Trophoblast cell (in vitro differentiated cells and primary cell): ENCODE results near the gene ENTHD1.
A peak's percentile ranks its signal among the peaks of the same experiment; 100 is the strongest.

Experiments
- DNase-seq, 2 donors: peaks; one replicate each; pipeline ENCODE4 v3.0.0-alpha.2; 2016
- H2AFZ ChIP-seq: 2 replicates; pipeline ENCODE4 v1.6.1; 2013; ENCODE audit warnings: low read length, moderate library complexity, mild to moderate bottlenecking; ENCODE audit not compliant: insufficient read depth, poor library complexity
- H2AK5ac ChIP-seq: 2 replicates; pipeline ENCODE4 v1.6.1; 2013; ENCODE audit warnings: mild to moderate bottlenecking, low read length
- H2BK120ac ChIP-seq: 2 replicates; pipeline ENCODE4 v1.6.1; 2013; ENCODE audit warnings: low read length, mild to moderate bottlenecking, moderate library complexity; ENCODE audit not compliant: insufficient read depth, poor library complexity
- H2BK12ac ChIP-seq: 2 replicates; pipeline ENCODE4 v1.6.1; 2013; ENCODE audit warnings: mild to moderate bottlenecking, low read length, moderate library complexity
- H2BK5ac ChIP-seq: 2 replicates; pipeline ENCODE4 v1.6.1; 2013; ENCODE audit warnings: low read length, low read depth, moderate library complexity, mild to moderate bottlenecking; ENCODE audit not compliant: poor library complexity
- H3K14ac ChIP-seq: 2 replicates; pipeline ENCODE4 v1.6.1; 2013; ENCODE audit warnings: mild to moderate bottlenecking, low read length
- H3K18ac ChIP-seq: 2 replicates; pipeline ENCODE4 v1.6.1; 2013; ENCODE audit warnings: mild to moderate bottlenecking, low read length
- H3K23ac ChIP-seq: 2 replicates; pipeline ENCODE4 v1.6.1; 2013; ENCODE audit warnings: low read length
- H3K27ac ChIP-seq: 2 replicates; pipeline ENCODE4 v1.5.1; 2013; ENCODE audit warnings: low read depth, mild to moderate bottlenecking, inconsistent platforms, low read length, moderate library complexity
- H3K27me3 ChIP-seq: 2 replicates; pipeline ENCODE4 v1.6.1; 2013; ENCODE audit warnings: inconsistent platforms, mild to moderate bottlenecking, low read length, moderate library complexity; ENCODE audit not compliant: insufficient read depth
- H3K36me3 ChIP-seq, 2 experiments: 1 replicate in 1 of 2; 2 replicates in 1 of 2; pipeline ENCODE4 v1.6.1; 2013; ENCODE audit warnings: low read length in 2 of 2, mild to moderate bottlenecking in 2 of 2, moderate library complexity in 1 of 2; ENCODE audit not compliant: insufficient read depth in 2 of 2, control insufficient read depth in 1 of 2
- H3K4ac ChIP-seq: 2 replicates; pipeline ENCODE4 v1.6.1; 2013; ENCODE audit warnings: low read depth, mild to moderate bottlenecking, low read length, moderate library complexity
- H3K4me1 ChIP-seq, 2 experiments: 1 replicate in 1 of 2; 2 replicates in 1 of 2; pipeline ENCODE4 v1.6.1; 2013; ENCODE audit warnings: low read length in 2 of 2, mild to moderate bottlenecking in 2 of 2, moderate library complexity in 1 of 2; ENCODE audit not compliant: insufficient read depth in 2 of 2, control insufficient read depth in 1 of 2
- H3K4me2 ChIP-seq: 2 replicates; pipeline ENCODE4 v1.6.1; 2013; ENCODE audit warnings: inconsistent platforms, mild to moderate bottlenecking, low read length, moderate library complexity
- H3K4me3 ChIP-seq: 2 replicates; pipeline ENCODE4 v1.5.1; 2013; ENCODE audit warnings: mild to moderate bottlenecking, low read depth, low read length, inconsistent platforms
- H3K79me1 ChIP-seq: one replicate; pipeline ENCODE4 v1.6.1; 2013; ENCODE audit warnings: low read length
- H3K79me2 ChIP-seq: 2 replicates; pipeline ENCODE4 v1.6.1; 2013; ENCODE audit warnings: low read length, mild to moderate bottlenecking; ENCODE audit not compliant: control insufficient read depth, insufficient read depth, poor library complexity
- H3K9ac ChIP-seq: 2 replicates; pipeline ENCODE4 v1.6.1; 2013; ENCODE audit warnings: mild to moderate bottlenecking, low read length
- H3K9me3 ChIP-seq: 2 replicates; pipeline ENCODE4 v1.6.1; 2013; ENCODE audit warnings: low read depth, mild to moderate bottlenecking, control low read depth, inconsistent platforms, low read length; ENCODE audit not compliant: insufficient read depth
- H4K12ac ChIP-seq: 2 replicates; pipeline ENCODE4 v1.6.1; 2013; ENCODE audit warnings: low read depth, mild to moderate bottlenecking, low read length, moderate library complexity
- H4K8ac ChIP-seq: 2 replicates; pipeline ENCODE4 v1.6.1; 2013; ENCODE audit warnings: low read depth, mild to moderate bottlenecking, low read length, moderate library complexity
- H4K91ac ChIP-seq: one replicate; pipeline ENCODE4 v1.6.1; 2013; ENCODE audit warnings: low read depth, mild to moderate bottlenecking, low read length, moderate library complexity
- WGBS: extraction: QIAGEN DNeasy Blood & Tissue Kit; methylation state at CpG from one replicate; pipeline ENCODE4 v1.1.7; 2013; ENCODE audit warnings: missing lambda C conversion rate; ENCODE audit not compliant: insufficient read length, insufficient coverage; ENCODE audit errors: extremely low coverage; 5-methylcytosine and 5-hydroxymethylcytosine counted together

The ENTHD1 gene

DNA sequence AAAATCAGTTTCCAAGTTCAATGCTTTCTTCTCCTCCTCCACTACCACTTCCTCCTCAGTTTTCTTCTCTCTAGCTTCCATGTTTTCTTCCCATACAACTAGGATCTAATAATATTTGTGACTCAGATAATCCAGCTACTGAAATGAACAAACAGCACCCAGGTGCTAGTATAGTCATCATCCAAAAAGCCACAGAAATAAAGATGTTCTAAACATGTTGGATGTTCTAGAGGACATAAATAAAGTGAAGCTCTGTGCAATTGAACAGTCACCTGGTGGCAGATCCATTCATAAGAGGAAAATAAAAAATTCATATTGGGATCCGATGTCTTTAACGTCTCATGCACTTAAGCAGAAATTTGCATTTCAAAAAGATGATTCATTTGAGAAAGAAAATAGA, 142.8 kb downstream of the ENTHD1 start:
- Histone ChIP-seq H3K4me2 (no peak overlapping the region), H2AK5ac (no peak overlapping the region), H3K79me2 (no peaks in the 10 kb centered on the region), H3K27me3 (no peaks in the 10 kb centered on the region), H2BK5ac (no peak overlapping the region), H3K79me1 (no peaks in the 10 kb centered on the region), H4K91ac (no peak overlapping the region), H3K36me3 (no peaks in the 10 kb centered on the region), H3K9me3 (no peaks in the 10 kb centered on the region), H3K14ac (no peak overlapping the region), H3K23ac (no peak overlapping the region), H2AFZ (no peak overlapping the region), H3K9ac (no peak overlapping the region), H2BK12ac (no peak overlapping the region), H3K27ac (no peak overlapping the region), H4K12ac (no peak overlapping the region), H3K4ac (no peak overlapping the region), H2BK120ac (no peak overlapping the region), H4K8ac (no peak overlapping the region), H3K18ac (no peak overlapping the region), H3K4me1 (no peaks in the 10 kb centered on the region), H3K4me3 (no peak overlapping the region)
- WGBS, result no CpG with 5 or more reads among the region's 2 CpGs
- no peak for DNase-seq

DNA sequence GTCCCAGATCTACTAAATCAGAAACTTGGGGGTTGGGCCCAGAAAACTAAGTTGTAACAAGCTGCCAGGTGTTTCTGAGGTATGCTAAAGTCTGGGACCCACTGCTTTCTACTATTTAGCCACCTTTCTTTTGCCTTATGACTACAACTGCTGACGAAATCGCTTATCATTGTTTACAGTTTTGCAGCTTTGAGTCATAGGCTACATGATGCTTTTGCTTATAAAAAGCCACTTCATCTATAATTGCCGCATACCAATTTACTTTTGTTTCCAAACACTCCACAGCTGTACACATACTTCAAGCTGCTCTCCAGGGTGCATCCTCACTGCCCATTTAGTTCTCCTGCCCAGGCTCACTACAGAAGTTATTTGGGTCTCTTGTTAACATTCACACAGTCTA, 144.7 kb downstream of the ENTHD1 start:
- Histone ChIP-seq H3K79me1 (no peaks in the 10 kb centered on the region), H3K9me3 (no peaks in the 10 kb centered on the region), H3K27me3 (no peaks in the 10 kb centered on the region), H3K9ac (no peak overlapping the region), H2AFZ (no peak overlapping the region), H3K4me2 (no peak overlapping the region), H3K4me1 (no peaks in the 10 kb centered on the region), H2AK5ac (no peak overlapping the region), H4K91ac (no peak overlapping the region), H3K36me3 (no peaks in the 10 kb centered on the region), H2BK12ac (no peak overlapping the region), H3K14ac (no peak overlapping the region), H3K79me2 (no peaks in the 10 kb centered on the region), H3K23ac (no peak overlapping the region), H2BK120ac (no peak overlapping the region), H2BK5ac (no peak overlapping the region), H3K27ac (no peak overlapping the region), H4K12ac (no peak overlapping the region), H4K8ac (no peak overlapping the region), H3K18ac (no peak overlapping the region), H3K4ac (no peak overlapping the region), H3K4me3 (no peak overlapping the region)
- DNase-seq, result peak; percentile 42 to 78
- WGBS, result no CpG with 5 or more reads among the region's 3 CpGs

DNA sequence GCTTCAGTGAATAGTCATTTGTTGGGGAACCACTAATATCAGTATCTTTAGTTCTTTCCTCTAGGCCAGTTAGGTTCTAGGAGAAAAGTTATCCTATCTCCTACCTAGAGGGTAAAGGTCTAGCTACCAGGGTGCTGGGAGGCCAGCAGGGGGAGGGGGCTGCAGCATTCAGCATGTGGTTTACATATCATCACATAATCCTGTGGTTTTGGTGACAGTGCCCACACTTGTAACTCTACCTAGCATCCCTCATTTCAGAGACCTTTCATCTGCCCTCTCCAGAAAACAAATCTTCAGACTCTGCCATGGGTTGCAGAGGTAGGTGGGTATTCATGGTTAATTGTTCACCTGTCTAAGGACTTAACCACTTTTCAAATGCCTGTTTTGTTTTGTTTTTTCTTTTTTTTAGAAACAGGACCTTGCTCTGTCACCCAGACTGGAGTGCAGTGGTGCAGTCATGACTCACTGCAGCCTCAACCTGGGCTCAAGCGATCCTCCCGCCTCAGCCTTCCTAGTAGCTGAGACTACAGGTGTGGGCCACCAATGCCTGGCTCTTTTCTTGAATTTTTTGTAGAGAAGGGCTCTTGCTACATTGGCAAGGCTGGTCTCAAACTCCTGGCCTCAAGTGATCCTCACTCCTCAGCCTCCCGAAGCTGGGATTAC, 146.8 kb downstream of the ENTHD1 start:
- Histone ChIP-seq H2BK12ac (no peak overlapping the region), H3K79me1 (no peaks in the 10 kb centered on the region), H3K4me3 (no peak overlapping the region), H3K4me2 (no peak overlapping the region), H2AFZ (no peak overlapping the region), H3K27ac (no peak overlapping the region), H3K4me1 (no peaks in the 10 kb centered on the region), H3K18ac (no peak overlapping the region), H4K12ac (no peak overlapping the region), H3K9me3 (no peaks in the 10 kb centered on the region), H3K79me2 (no peaks in the 10 kb centered on the region), H3K23ac (no peak overlapping the region), H4K8ac (no peak overlapping the region), H2AK5ac (no peak overlapping the region), H3K27me3 (no peaks in the 10 kb centered on the region), H2BK5ac (no peak overlapping the region), H3K14ac (no peak overlapping the region), H2BK120ac (no peak overlapping the region), H3K9ac (no peak overlapping the region), H3K36me3 (no peaks in the 10 kb centered on the region), H3K4ac (no peak overlapping the region), H4K91ac (no peak overlapping the region)
- no peak for DNase-seq
- WGBS, result no CpG with 5 or more reads among the region's 3 CpGs

DNA sequence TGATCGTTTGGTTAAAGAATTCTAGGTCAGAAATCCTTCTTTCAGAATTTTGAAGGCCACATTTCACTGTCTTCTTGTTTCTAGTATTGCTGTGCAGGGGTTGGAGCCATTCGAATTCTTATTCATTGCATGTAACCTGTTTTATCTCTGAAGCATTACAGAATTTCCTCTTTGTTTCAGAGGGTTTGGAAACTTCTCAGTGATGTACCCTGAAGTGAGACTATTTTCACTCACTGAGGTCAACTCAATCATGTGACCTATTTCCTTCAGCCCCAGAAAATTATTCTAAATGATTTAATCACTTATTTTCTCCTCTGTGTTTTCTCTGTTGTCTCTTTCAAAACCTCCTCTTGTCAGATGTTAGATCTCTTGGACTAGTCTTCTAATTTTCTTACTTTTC, 147.8 kb downstream of the ENTHD1 start:
- H4K8ac ChIP-seq, result no peak overlapping the region
- no peak overlapping the region for H4K91ac ChIP-seq
- H3K27me3 ChIP-seq, result no peaks in the 10 kb centered on the region
- no peak overlapping the region for H2BK12ac ChIP-seq
- no peaks in the 10 kb centered on the region for H3K36me3 ChIP-seq
- H3K4me2 ChIP-seq, result no peak overlapping the region
- H2BK5ac ChIP-seq, result no peak overlapping the region
- H3K4me3 ChIP-seq, result no peak overlapping the region
- H3K14ac ChIP-seq, result no peak overlapping the region
- H2BK120ac ChIP-seq, result no peak overlapping the region
- H3K9me3 ChIP-seq, result no peaks in the 10 kb centered on the region
- H3K4me1 ChIP-seq, result no peaks in the 10 kb centered on the region
- H3K27ac ChIP-seq, result no peak overlapping the region
- H2AK5ac ChIP-seq, result no peak overlapping the region
- H3K79me2 ChIP-seq, result no peaks in the 10 kb centered on the region
- no peak for DNase-seq
- H3K79me1 ChIP-seq, result no peaks in the 10 kb centered on the region
- H3K23ac ChIP-seq, result no peak overlapping the region
- H4K12ac ChIP-seq, result no peak overlapping the region
- no peak overlapping the region for H3K4ac ChIP-seq
- no peak overlapping the region for H3K9ac ChIP-seq
- H2AFZ ChIP-seq, result no peak overlapping the region
- H3K18ac ChIP-seq, result no peak overlapping the region
- WGBS, result no CpG with 5 or more reads among the region's 2 CpGs
